Non-pigmented ciliary epithelial cell (primary cell): ENCODE data around the gene MUSTN1.

Experiments used
- DNase-seq: peaks from one replicate; pipeline ENCODE4 v3.0.0-alpha.2; 2010; ENCODE audit warnings: low read depth

MUSTN1 gene

GRCh38 chr3:52851348-52851747, 16.5 kb upstream of the MUSTN1 start:
- DNase-seq, result no peak

DNA sequence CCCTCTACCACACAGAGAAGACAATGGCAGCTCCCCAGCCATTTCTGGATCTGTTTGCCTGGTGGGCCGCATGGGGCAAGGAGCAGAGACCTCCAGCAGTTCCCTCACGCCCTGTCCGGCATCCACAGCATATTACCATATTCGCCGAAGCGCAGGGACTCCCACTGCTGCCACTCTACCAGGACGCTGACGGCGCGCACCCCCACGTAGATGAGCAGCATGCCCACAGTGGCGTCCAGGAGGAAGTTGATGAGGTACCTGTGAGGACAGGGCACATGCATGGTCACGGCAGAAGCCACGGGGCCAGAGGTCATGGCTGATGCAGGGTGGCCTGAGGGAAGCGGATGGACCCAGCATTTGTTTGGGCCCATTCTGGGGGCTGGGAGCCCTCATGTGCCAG, 14.8 kb upstream of the MUSTN1 start:
- no peak for DNase-seq

DNA sequence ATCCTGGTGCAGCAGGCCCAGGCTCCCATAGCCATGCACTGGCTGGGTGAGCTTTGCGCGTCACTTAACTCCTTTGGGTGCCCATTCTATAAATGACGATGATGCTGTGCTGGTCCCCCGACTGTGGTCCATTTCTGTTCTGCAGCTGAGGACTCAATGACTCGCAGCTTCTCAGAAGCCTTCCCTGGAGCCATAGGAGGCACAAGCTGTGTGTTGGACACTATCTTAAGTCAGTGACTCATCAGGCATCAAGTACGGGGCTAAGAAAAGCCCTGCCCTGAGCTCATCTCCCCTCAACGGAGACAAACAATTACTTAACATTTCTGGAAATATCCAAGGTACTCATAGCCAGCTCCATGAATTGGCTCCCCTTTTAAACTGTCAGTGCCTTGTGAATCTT, 13.8 kb upstream of the MUSTN1 start:
- peak; percentile 48 for DNase-seq

GRCh38 chr3:52847726-52848125, 12.9 kb upstream of the MUSTN1 start:
- no peak for DNase-seq

- DNase-seq, result no peak
Measured at GRCh38 chr3:52847241-52847640, 12.4 kb upstream of the MUSTN1 start.

DNA sequence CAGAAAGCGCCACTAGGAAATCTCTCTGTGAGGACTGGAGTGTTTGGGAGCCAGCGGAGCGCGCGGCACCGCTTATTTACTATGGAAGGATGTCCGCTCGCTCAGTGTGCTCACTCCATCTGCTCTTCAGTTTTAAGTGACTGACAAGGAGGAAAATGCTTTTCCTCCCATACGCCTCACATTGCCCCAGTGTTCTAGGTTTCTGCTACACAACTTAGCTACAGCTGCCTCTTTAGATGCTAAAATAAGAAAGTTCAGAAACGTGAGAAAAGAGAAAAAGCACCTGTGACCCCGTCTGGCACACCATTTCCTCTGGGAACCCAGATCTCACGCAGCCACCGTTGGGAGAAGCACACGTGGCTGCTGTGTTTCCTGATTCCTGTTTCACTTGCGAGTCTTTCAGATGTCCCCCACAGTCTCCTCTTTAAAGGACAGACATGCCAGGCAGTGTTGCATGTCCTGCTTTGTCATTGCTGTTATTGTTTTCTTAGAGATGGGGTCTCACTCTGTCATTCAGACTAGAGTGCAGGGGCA, 11.7 kb upstream of the MUSTN1 start:
- no peak for DNase-seq

GRCh38 chr3:52845691-52846431, 11.0 kb upstream of the MUSTN1 start:
- no peak for DNase-seq

DNA sequence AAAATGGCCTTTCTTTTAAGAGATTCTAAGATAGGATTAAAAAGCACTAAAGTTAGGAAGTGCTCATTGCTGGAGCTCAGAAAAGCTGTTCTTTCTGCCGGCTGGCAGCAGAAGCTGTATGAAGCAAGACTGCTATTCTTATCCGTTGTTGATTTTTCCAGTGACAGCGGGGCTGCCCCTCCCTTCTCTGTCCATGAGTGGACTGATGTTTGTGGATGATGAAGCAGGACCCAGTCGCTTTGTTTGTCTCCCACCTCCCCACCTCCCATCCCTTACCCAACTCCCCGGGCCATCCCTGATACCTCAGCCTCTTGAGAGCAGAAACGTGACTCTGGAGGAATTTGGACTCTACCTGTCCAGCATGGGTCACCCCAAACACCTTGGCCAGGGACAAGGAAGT, 10.3 kb upstream of the MUSTN1 start:
- DNase-seq, result no peak

- no peak for DNase-seq
Measured at GRCh38 chr3:52844290-52844975, 9.6 kb upstream of the MUSTN1 start.

DNA sequence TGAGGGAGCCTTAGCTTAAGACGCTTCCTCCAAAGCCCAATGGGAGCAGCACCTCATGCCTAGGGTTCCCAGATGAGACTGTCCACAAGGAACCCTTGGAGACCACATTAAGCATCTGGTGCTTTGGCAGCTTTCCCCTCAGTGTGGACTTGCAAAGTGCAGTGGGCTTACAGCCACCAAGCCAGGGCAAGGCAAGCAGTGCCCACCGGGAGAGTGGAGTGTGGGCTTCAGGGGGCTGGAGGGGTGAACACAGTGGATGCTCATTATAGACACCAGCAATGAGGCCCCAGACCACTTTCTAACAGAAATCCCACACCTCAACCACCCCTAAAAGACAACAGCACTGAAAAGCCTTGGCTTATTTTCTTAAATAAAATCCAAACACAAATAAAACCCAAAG, 9.1 kb upstream of the MUSTN1 start:
- DNase-seq, result no peak

GRCh38 chr3:52843108-52843865, 8.5 kb upstream of the MUSTN1 start:
- no peak for DNase-seq

GRCh38 chr3:52842424-52842823, 7.6 kb upstream of the MUSTN1 start:
- DNase-seq, result no peak

GRCh38 chr3:52841981-52842340, 7.1 kb upstream of the MUSTN1 start:
- no peak for DNase-seq

DNA sequence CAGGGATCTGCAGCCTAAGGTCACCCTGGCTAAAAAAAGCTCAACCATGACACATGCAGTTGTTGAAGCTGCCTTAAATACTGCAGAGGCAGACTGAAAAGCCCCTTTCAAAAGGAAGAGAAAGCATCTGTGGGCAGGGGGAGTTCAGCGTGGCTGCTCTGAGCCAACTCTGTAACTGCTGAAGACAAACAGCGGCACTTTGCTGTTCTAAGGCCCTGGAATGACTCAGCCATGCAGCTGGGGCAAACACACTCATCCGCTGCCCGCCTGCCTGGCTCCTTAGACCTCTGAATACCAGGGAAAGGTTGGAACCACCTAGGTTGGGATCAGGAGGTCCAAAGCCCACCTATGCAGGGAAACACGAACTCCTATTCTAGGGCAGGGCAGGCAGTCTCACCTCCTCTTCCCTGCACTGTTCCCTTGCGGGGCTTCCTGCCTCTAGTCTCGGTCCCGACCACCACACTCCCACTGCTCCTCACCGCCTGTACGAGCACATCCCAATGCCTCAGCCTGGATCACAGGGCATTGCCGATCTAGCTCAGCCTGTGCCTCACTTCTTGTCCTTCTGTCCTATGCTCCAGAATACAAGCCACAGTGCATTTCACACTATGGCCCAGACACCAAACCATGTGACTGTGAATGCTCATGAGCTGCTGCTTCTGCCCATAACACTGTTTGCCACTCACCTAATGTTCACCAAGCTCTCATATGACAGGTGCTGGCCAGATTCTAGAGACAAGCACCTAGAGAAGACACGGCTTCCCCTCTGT, 6.6 kb upstream of the MUSTN1 start:
- DNase-seq, result no peak

GRCh38 chr3:52839892-52840545, 5.2 kb upstream of the MUSTN1 start:
- DNase-seq, result no peak

DNA sequence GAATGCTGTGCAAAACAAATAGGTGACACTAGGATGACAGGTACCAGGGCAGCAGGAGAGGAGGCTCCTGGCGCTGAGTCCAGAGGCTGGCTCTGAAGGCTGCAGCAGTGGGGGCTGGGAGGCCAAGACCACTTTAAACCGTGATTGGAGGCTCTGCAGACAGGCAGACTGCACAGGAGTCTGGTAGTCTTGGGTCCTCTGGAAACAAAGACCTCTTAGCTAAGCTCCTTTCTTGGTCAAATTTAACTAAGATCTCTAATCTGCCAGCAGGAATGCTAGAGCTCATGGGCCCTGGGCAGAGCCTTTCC, 4.4 kb upstream of the MUSTN1 start:
- DNase-seq, result no peak

- DNase-seq, result no peak
Measured at GRCh38 chr3:52838561-52839267, 3.9 kb upstream of the MUSTN1 start.

DNA sequence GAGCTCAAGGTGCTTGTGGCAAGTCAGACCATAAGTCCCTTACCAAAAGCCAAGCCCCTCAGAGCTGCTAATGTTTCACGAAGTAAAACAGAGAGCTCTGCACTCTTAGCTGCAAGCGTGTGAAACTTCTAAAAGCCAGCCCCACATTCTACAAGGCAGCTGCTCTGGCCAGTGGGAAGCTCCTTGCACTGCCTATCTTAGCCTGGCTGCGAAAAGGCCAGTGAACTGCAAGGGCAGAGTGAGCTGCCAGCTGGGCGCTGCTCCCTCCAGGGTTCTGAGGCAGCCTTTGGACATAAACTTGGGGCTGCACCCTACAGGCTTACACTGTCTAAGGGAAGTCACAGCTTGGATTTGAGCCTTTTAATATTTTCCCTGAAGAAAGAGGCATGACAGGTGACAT, 2.2 kb upstream of the MUSTN1 start:
- no peak for DNase-seq

- no peak for DNase-seq
Measured at GRCh38 chr3:52836471-52836845, 1.6 kb upstream of the MUSTN1 start.

- DNase-seq, result no peak
Measured at GRCh38 chr3:52835766-52836470, 1.1 kb upstream of the MUSTN1 start.

DNA sequence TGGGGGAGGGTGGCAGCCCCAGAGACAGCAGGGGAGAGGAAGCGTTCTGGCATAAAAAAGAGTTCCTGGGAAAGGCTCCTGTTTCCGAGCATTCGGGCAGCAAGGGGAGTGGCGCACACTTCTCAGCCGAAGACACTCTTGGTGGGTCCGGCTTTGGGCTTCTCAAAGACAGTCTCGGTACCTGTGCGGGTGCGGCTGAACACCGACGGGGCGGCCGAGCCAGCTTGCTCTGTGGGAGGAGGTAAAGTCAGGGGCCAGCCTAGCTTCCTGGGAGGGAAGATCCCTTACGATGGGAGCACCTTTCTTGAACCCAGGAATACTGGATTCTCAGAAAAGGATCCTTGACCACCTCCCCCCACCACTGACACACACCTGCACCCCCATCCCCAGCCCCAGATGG, 1.6 kb downstream of the MUSTN1 start:
- DNase-seq, result no peak
